ENCODE data around the gene PSMD5.

- TF ChIP-seq POU6F1 (CRISPR knock-in tag; IDR thresholded peaks at IDR 0.05; ENCODE audit: borderline replicate concordance, low read depth) = no peak
- no peak for TF ChIP-seq SNAI2 (CRISPR knock-in tag; IDR thresholded peaks at IDR 0.05)
- no peak for TF ChIP-seq RARB (CRISPR knock-in tag; IDR thresholded peaks at IDR 0.05)
- no peak for TF ChIP-seq ISL1 (CRISPR knock-in tag; IDR thresholded peaks at IDR 0.05)
- no peak for TF ChIP-seq ZNF565 (CRISPR knock-in tag; conservative IDR thresholded peaks at IDR 0.05; ENCODE audit: low read depth)
- no peak for TF ChIP-seq PATZ1 (CRISPR knock-in tag; IDR thresholded peaks at IDR 0.05; ENCODE audit: borderline replicate concordance)
Observed at GRCh38 chr9:120815075-120815474, 27.6 kb downstream of the PSMD5 start.

All from SK-N-SH treated with all-trans-retinoic acid at 6 μM for 48 hours (cell line).